Body of pancreas (tissue), 4 donors: ENCODE data around the gene CTDSPL.

Source experiments
- POLR2A ChIP-seq, 3 donors: fragments of 450-650 bp; IDR thresholded peaks; one replicate each; pipeline ENCODE4 v1.6.1; 2016; ENCODE audit warnings: antibody characterized with exemption in 3 of 3, mild to moderate bottlenecking in 2 of 3
- TF ChIP-seq, protein P1 (sequence below), 7 experiments: fragments of 450-650 bp in 4 of 7; fragments of 200-600 bp in 3 of 7; sonication (generic) in 3 of 7; IDR thresholded peaks; one replicate each; pipeline ENCODE4 v1.5.1; 2016 to 2019; ENCODE audit warnings: antibody characterized with exemption in 7 of 7

- TF ChIP-seq, protein P1, sequence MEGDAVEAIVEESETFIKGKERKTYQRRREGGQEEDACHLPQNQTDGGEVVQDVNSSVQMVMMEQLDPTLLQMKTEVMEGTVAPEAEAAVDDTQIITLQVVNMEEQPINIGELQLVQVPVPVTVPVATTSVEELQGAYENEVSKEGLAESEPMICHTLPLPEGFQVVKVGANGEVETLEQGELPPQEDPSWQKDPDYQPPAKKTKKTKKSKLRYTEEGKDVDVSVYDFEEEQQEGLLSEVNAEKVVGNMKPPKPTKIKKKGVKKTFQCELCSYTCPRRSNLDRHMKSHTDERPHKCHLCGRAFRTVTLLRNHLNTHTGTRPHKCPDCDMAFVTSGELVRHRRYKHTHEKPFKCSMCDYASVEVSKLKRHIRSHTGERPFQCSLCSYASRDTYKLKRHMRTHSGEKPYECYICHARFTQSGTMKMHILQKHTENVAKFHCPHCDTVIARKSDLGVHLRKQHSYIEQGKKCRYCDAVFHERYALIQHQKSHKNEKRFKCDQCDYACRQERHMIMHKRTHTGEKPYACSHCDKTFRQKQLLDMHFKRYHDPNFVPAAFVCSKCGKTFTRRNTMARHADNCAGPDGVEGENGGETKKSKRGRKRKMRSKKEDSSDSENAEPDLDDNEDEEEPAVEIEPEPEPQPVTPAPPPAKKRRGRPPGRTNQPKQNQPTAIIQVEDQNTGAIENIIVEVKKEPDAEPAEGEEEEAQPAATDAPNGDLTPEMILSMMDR (IDR thresholded peaks at IDR 0.05): no peak
- TF ChIP-seq POLR2A (IDR thresholded peaks at IDR 0.05): no peak
Measured at GRCh38 chr3:37905987-37906674, 44.5 kb downstream of the CTDSPL start.
